Measurements from ENCODE around the gene AKAP7. TPM values are rescaled to one million over a fixed set of nuclear protein-coding genes. Genes with fewer than 3 reads are reported as not detected.

The AKAP7 gene
- total and polyA plus RNA-seq, 2 experiments from 2014 or later: 18.4 to 54.4 TPM

DNA sequence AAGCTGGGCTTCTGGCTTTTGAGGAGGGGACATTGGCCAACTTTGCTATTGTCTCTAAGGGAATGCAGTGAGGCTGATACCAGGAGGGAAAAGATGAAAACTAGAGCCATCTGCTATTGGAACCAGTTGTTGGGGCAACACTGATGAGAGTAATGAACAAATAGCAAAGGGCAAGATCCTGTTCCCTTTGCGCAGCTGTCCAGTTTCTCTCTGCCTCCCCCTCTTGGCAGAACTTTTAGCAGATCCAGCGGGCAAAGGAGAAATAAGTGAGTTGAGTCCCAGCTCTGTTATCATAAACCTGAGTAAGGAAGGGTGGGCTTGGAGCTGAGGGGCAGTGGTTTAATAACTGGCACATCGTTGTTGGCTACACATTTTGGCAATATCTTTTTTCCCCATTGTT is 126.8 kb downstream of the AKAP7 start:
- no peaks in the 10 kb centered on the region for H3K36me3 ChIP-seq (replicated peaks; ENCODE audit: insufficient read depth, low read depth)
- peaks cover 8% of the 10 kb centered on the region for H3K4me1 ChIP-seq (ENCODE audit: insufficient read depth)
- H3K27me3 ChIP-seq: no peaks in the 10 kb centered on the region
- no peaks in the 10 kb centered on the region for H3K9me3 ChIP-seq (ENCODE audit: low read depth)
- no peak for DNase-seq (ENCODE audit: low spot score)
- H3K4me2 ChIP-seq: no peak overlapping the region
- H3K79me2 ChIP-seq: peaks cover 39% of the 10 kb centered on the region
- H4K20me1 ChIP-seq (ENCODE audit: insufficient read depth, poor library complexity, severe bottlenecking): no peaks in the 10 kb centered on the region
- H2AFZ ChIP-seq: no peak overlapping the region
- H3K27ac ChIP-seq: no peak overlapping the region
- WGBS (ENCODE audit: low lambda C conversion rate, missing lambda C conversion rate): 93% methylated on average over 3 of the region's 3 CpGs
- H3K9me2 ChIP-seq (replicated peaks; ENCODE audit: insufficient read depth): no peaks in the 10 kb centered on the region
- no peak overlapping the region for H3K4me3 ChIP-seq
- TF ChIP-seq EZH2 (IDR thresholded peaks at IDR 0.05; ENCODE audit: borderline replicate concordance) (no peak), EZH2phosphoT487 (IDR thresholded peaks at IDR 0.05; ENCODE audit: low read depth, severe bottlenecking, unreplicated experiment) (no peak)
- TF ChIP-seq, protein P1, sequence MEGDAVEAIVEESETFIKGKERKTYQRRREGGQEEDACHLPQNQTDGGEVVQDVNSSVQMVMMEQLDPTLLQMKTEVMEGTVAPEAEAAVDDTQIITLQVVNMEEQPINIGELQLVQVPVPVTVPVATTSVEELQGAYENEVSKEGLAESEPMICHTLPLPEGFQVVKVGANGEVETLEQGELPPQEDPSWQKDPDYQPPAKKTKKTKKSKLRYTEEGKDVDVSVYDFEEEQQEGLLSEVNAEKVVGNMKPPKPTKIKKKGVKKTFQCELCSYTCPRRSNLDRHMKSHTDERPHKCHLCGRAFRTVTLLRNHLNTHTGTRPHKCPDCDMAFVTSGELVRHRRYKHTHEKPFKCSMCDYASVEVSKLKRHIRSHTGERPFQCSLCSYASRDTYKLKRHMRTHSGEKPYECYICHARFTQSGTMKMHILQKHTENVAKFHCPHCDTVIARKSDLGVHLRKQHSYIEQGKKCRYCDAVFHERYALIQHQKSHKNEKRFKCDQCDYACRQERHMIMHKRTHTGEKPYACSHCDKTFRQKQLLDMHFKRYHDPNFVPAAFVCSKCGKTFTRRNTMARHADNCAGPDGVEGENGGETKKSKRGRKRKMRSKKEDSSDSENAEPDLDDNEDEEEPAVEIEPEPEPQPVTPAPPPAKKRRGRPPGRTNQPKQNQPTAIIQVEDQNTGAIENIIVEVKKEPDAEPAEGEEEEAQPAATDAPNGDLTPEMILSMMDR (IDR thresholded peaks at IDR 0.05; ENCODE audit: poor library complexity): no peak

DNA sequence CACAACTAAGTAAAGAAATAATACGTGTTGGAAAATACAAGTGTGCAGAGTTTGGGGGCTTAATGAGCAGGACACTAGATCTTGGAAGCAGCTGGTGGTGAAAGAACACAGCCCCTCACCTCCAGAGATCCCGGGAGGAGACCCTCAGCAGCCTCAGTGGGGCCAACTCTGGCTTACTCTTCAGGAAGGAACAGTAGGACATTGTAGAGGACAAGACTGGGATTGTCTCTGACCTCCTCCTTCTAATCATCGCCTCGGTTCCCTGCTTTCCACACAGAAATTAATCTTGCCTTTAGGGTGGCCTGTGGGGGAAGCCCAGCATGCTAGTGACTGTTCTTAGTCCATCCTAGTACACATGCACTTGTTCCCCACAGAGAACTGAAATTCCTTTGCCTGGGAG is 130.7 kb downstream of the AKAP7 start:
- H3K36me3 ChIP-seq (replicated peaks; ENCODE audit: insufficient read depth, low read depth): no peaks in the 10 kb centered on the region
- TF ChIP-seq EZH2phosphoT487 (IDR thresholded peaks at IDR 0.05; ENCODE audit: low read depth, severe bottlenecking, unreplicated experiment): no peak
- no peak for TF ChIP-seq EZH2 (IDR thresholded peaks at IDR 0.05; ENCODE audit: borderline replicate concordance)
- TF ChIP-seq, protein P1 (IDR thresholded peaks at IDR 0.05; ENCODE audit: poor library complexity): no peak
- H3K9me2 ChIP-seq (replicated peaks; ENCODE audit: insufficient read depth): no peaks in the 10 kb centered on the region
- H3K27ac ChIP-seq: no peak overlapping the region
- H2AFZ ChIP-seq: no peak overlapping the region
- no peak overlapping the region for H3K4me2 ChIP-seq
- no peak for DNase-seq (ENCODE audit: low spot score)
- peaks cover 41% of the 10 kb centered on the region for H3K79me2 ChIP-seq
- WGBS (ENCODE audit: low lambda C conversion rate, missing lambda C conversion rate): 85% methylated on average over 4 of the region's 4 CpGs
- H3K27me3 ChIP-seq: no peaks in the 10 kb centered on the region
- no peaks in the 10 kb centered on the region for H4K20me1 ChIP-seq (ENCODE audit: insufficient read depth, poor library complexity, severe bottlenecking)
- no peak overlapping the region for H3K4me3 ChIP-seq
- no peaks in the 10 kb centered on the region for H3K4me1 ChIP-seq (ENCODE audit: insufficient read depth)
- peaks cover 9% of the 10 kb centered on the region for H3K9me3 ChIP-seq (ENCODE audit: low read depth)

- WGBS (ENCODE audit: low lambda C conversion rate, missing lambda C conversion rate): 98% methylated on average over 5 of the region's 5 CpGs
Measured at GRCh38 chr6:131268303-131268702, 133.0 kb downstream of the AKAP7 start.

More at GRCh38 chr6:131268303-131268702, 133.0 kb downstream of the AKAP7 start:
- H3K79me2 ChIP-seq: peaks cover 46% of the 10 kb centered on the region
- no peak overlapping the region for H2AFZ ChIP-seq
- DNase-seq (ENCODE audit: low spot score): no peak
- no peaks in the 10 kb centered on the region for H3K9me2 ChIP-seq (replicated peaks; ENCODE audit: insufficient read depth)
- no peak overlapping the region for H3K4me3 ChIP-seq
- TF ChIP-seq EZH2phosphoT487 (IDR thresholded peaks at IDR 0.05; ENCODE audit: low read depth, severe bottlenecking, unreplicated experiment) (no peak), EZH2 (IDR thresholded peaks at IDR 0.05; ENCODE audit: borderline replicate concordance) (no peak)
- TF ChIP-seq, protein P1 (IDR thresholded peaks at IDR 0.05; ENCODE audit: poor library complexity): no peak
- no peaks in the 10 kb centered on the region for H3K27me3 ChIP-seq
- no peaks in the 10 kb centered on the region for H4K20me1 ChIP-seq (ENCODE audit: insufficient read depth, poor library complexity, severe bottlenecking)
- H3K9me3 ChIP-seq (ENCODE audit: low read depth): peaks cover 9% of the 10 kb centered on the region
- no peak overlapping the region for H3K27ac ChIP-seq
- H3K4me1 ChIP-seq (ENCODE audit: insufficient read depth): no peaks in the 10 kb centered on the region
- no peaks in the 10 kb centered on the region for H3K36me3 ChIP-seq (replicated peaks; ENCODE audit: insufficient read depth, low read depth)
- no peak overlapping the region for H3K4me2 ChIP-seq
